Spleen (tissue), 11 donors: ENCODE measurements around the gene PLD5. TPM values are rescaled to one million over a fixed set of nuclear protein-coding genes. Genes with fewer than 3 reads are reported as not detected.

Source experiments
- DNase-seq: peaks from one replicate; pipeline ENCODE4 v3.0.0-alpha.2; 2020
- H3K27ac ChIP-seq, 8 donors: fragments of 200-600 bp; sonication (generic) in 7 of 8; 1 replicate in 4 of 8; 2 replicates in 4 of 8; pipeline versions ENCODE4 v1.5.0 to v1.8.0; 2016 to 2021; ENCODE audit warnings: inconsistent platforms in 4 of 8, mild to moderate bottlenecking in 4 of 8, moderate library complexity in 1 of 8
- H3K27me3 ChIP-seq, 7 donors: fragments of 200-600 bp; sonication (generic) in 6 of 7; replicated peaks in 1 of 7; 1 replicate in 4 of 7; 2 replicates in 3 of 7; pipeline versions ENCODE4 v1.5.0 to v1.8.0; 2016 to 2021; ENCODE audit warnings: inconsistent platforms in 3 of 7, mild to moderate bottlenecking in 1 of 7
- H3K36me3 ChIP-seq, 6 donors: fragments of 200-600 bp; sonication (generic) in 5 of 6; 1 replicate in 4 of 6; 2 replicates in 2 of 6; pipeline versions ENCODE4 v1.5.0 to v1.8.0; 2016 to 2021; ENCODE audit warnings: inconsistent platforms in 2 of 6
- H3K4me1 ChIP-seq, 6 donors: fragments of 200-600 bp; sonication (generic) in 5 of 6; 1 replicate in 3 of 6; 2 replicates in 3 of 6; pipeline versions ENCODE4 v1.5.0 to v1.8.0; 2016 to 2021; ENCODE audit warnings: inconsistent platforms in 3 of 6
- H3K4me3 ChIP-seq, 8 donors: fragments of 200-600 bp; sonication (generic) in 7 of 8; 1 replicate in 4 of 8; 2 replicates in 4 of 8; pipeline versions ENCODE4 v1.5.0 to v1.8.0; 2016 to 2021; ENCODE audit warnings: inconsistent platforms in 4 of 8, mild to moderate bottlenecking in 4 of 8, moderate library complexity in 2 of 8
- H3K9me3 ChIP-seq, 8 donors: fragments of 200-600 bp; sonication (generic) in 7 of 8; 1 replicate in 4 of 8; 2 replicates in 4 of 8; pipeline versions ENCODE4 v1.5.0 to v1.8.0; 2016 to 2021; ENCODE audit warnings: inconsistent platforms in 4 of 8
- CTCF ChIP-seq, 11 experiments: fragments of 200-600 bp in 7 of 11; fragments of 450-650 bp in 4 of 11; sonication (generic) in 4 of 11; IDR thresholded peaks in 8 of 11; conservative IDR thresholded peaks in 3 of 11; 1 replicate in 7 of 11; 2 replicates in 4 of 11; pipeline versions ENCODE4 v1.4.0 to v1.8.0; 2016 to 2021; ENCODE audit warnings: antibody characterized with exemption in 11 of 11, inconsistent platforms in 4 of 11, mild to moderate bottlenecking in 1 of 11
- POLR2A ChIP-seq, 3 donors: fragments of 450-650 bp; IDR thresholded peaks; one replicate each; pipeline ENCODE4 v1.5.1; 2017; ENCODE audit warnings: antibody characterized with exemption in 3 of 3, mild to moderate bottlenecking in 1 of 3
- POLR2AphosphoS5 ChIP-seq, 3 donors: sonication (generic); formaldehyde crosslinking; IDR thresholded peaks; one replicate each; pipeline ENCODE4 v1.5.1; 2017; ENCODE audit warnings: antibody characterized with exemption in 3 of 3
- WGBS, 5 donors: extraction: QIAGEN DNeasy Blood & Tissue Kit in 3 of 5; methylation state at CpG; one replicate each; pipeline versions ENCODE4 v1.1.5 to v1.1.7; 2013 to 2018; 5-methylcytosine and 5-hydroxymethylcytosine counted together
- intact Hi-C: fragments of 100-400 bp; cut with DNase I; formaldehyde crosslinking; loops from one replicate; pipeline ENCODE4 v1.15.0; 2023; ENCODE audit warnings: low total_unique reads
- polyA plus RNA-seq, 3 donors: library from polyadenylated mRNA; stranded (reverse); fragments of 200-250 nt; gene quantifications; one replicate each; pipeline ENCODE4 v1.2.1, GENCODE V29; 2013
- total RNA-seq, 7 donors: library from RNA; depleted of rRNA in 3 of 7; stranded (reverse); fragments of >200 nt in 3 of 7; fragmentation: NEBNext Ultra II Directional in 4 of 7; extraction: Animal tissue kit (Norgen Biotek cat#: 25700) in 4 of 7; gene quantifications; one replicate each; pipeline versions ENCODE4 v1.1.0 to v1.2.1, GENCODE V29; 2016 to 2021
- donor health status: healthy with polysubstance abuse.
- donor health status: DM: no; HTN: no; CAD: no; lungs with moderate emphysema.
- donor health status: DM: no; HTN: no; CAD: no.
- donor health status: Bipolar disorder and iron deficiency.
- donor health status: healthy.
- donor health status: DM: no; HTN: no; CAD: no.
- donor health status: DM: yes; HTN: yes; CAD: no.

PLD5 gene
- total and polyA plus RNA-seq, 10 donors, result 0.17 to 1.0 (median 0.44) TPM; not detected in 1

- H3K9me3 ChIP-seq, result no peaks in the 10 kb centered on the region
- no peaks in the 10 kb centered on the region for H3K27me3 ChIP-seq
- WGBS, 5 donors, result 77 to 90% (median 87%) methylated on average over 2 of the region's 2 CpGs
- no peaks in the 10 kb centered on the region for H3K36me3 ChIP-seq
- no peaks in the 10 kb centered on the region for H3K4me1 ChIP-seq
- no peak for TF ChIP-seq POLR2AphosphoS5 (IDR thresholded peaks at IDR 0.05)
- no peak for TF ChIP-seq POLR2A (IDR thresholded peaks at IDR 0.05)
- no peak for TF ChIP-seq CTCF (IDR thresholded peaks at IDR 0.05 in 8 of 11, conservative IDR thresholded peaks at IDR 0.05 in 3 of 11)
- H3K27ac ChIP-seq, result no peak overlapping the region
- intact Hi-C loops, result no loop called here
- H3K4me3 ChIP-seq, result no peak overlapping the region
- no peak for DNase-seq
These were observed 334.9 kb downstream of the PLD5 start for GRCh38 chr1:242189591-242189990.

GRCh38 chr1:242187816-242188215 is 336.7 kb downstream of the PLD5 start:
- TF ChIP-seq POLR2A (IDR thresholded peaks at IDR 0.05), result no peak
- no peak for TF ChIP-seq POLR2AphosphoS5 (IDR thresholded peaks at IDR 0.05)
- no peak for TF ChIP-seq CTCF (IDR thresholded peaks at IDR 0.05 in 8 of 11, conservative IDR thresholded peaks at IDR 0.05 in 3 of 11)
- DNase-seq, result no peak
- Histone ChIP-seq H3K27me3 (no peaks in the 10 kb centered on the region), H3K4me1 (no peaks in the 10 kb centered on the region), H3K36me3 (no peaks in the 10 kb centered on the region), H3K27ac (no peak overlapping the region), H3K9me3 (no peaks in the 10 kb centered on the region), H3K4me3 (no peak overlapping the region)
- intact Hi-C loops, result no loop called here
- WGBS, 5 donors, result 63 to 80% (median 66%) methylated on average over 5 of the region's 5 CpGs

GRCh38 chr1:242187171-242187570 is 337.3 kb downstream of the PLD5 start:
- no peaks in the 10 kb centered on the region for H3K4me1 ChIP-seq
- no peak overlapping the region for H3K4me3 ChIP-seq
- H3K36me3 ChIP-seq, result no peaks in the 10 kb centered on the region
- H3K27ac ChIP-seq, result no peak overlapping the region
- TF ChIP-seq CTCF (IDR thresholded peaks at IDR 0.05 in 8 of 11, conservative IDR thresholded peaks at IDR 0.05 in 3 of 11) (no peak), POLR2AphosphoS5 (IDR thresholded peaks at IDR 0.05) (no peak), POLR2A (IDR thresholded peaks at IDR 0.05) (no peak)
- no peaks in the 10 kb centered on the region for H3K27me3 ChIP-seq
- DNase-seq, result no peak
- WGBS, 5 donors, result 12 to 29% (median 17%) methylated on average over 1 of the region's 1 CpG
- no peaks in the 10 kb centered on the region for H3K9me3 ChIP-seq
- intact Hi-C loops, result no loop called here

GRCh38 chr1:242185731-242186130 is 338.8 kb downstream of the PLD5 start:
- TF ChIP-seq POLR2AphosphoS5 (IDR thresholded peaks at IDR 0.05) (no peak), POLR2A (IDR thresholded peaks at IDR 0.05) (no peak), CTCF (IDR thresholded peaks at IDR 0.05 in 8 of 11, conservative IDR thresholded peaks at IDR 0.05 in 3 of 11) (no peak)
- 48 to 91% (median 69%) methylated on average over 3 of the region's 3 CpGs for WGBS, 5 donors
- no peaks in the 10 kb centered on the region for H3K27me3 ChIP-seq
- intact Hi-C loops, result no loop called here
- no peak overlapping the region for H3K4me3 ChIP-seq
- H3K9me3 ChIP-seq, result no peaks in the 10 kb centered on the region
- no peaks in the 10 kb centered on the region for H3K4me1 ChIP-seq
- DNase-seq, result no peak
- H3K27ac ChIP-seq, result no peak overlapping the region
- H3K36me3 ChIP-seq, result no peaks in the 10 kb centered on the region
